ENCODE data around the gene GALNT15. TPM values are rescaled to one million over a fixed set of nuclear protein-coding genes. Genes with fewer than 3 reads are reported as not detected.

Gene GALNT15
- total and polyA plus RNA-seq, 2 of the 4 experiments (the other 2 are of a cell fraction) = 12.8 to 19.7 TPM

- BruUV-seq (replicated peaks) = no TSS peak
- TF ChIP-seq MXI1 (IDR thresholded peaks at IDR 0.05; ENCODE audit: borderline replicate concordance, low read depth, low read length) (no peak), ELK1 (IDR thresholded peaks at IDR 0.05; ENCODE audit: borderline replicate concordance, low read depth, low read length) (no peak), CEBPB (IDR thresholded peaks at IDR 0.05; ENCODE audit: low read depth, low read length) (no peak), MAFK (IDR thresholded peaks at IDR 0.05; ENCODE audit: low read depth, low read length) (no peak), MAZ (IDR thresholded peaks at IDR 0.05; ENCODE audit: borderline replicate concordance, low read depth, low read length) (no peak)
- no peak overlapping the region; the same call in 2 of the 3 replicates for H2BK15ac ChIP-seq (ENCODE audit: low read depth, low read length)
- no peak overlapping the region for H3K23ac ChIP-seq (ENCODE audit: low read depth, low read length)
- no peak overlapping the region for H2AK5ac ChIP-seq (ENCODE audit: low read depth, low read length)
- peak overlapping the region; percentile 30; the same call in 1 of the 2 replicates for H3K18ac ChIP-seq (ENCODE audit: low read depth, low read length)
- WGBS, 2 experiments (ENCODE audit: extremely low coverage in 2 of 2, insufficient read length in 1 of 2) = 29% methylated on average over 1 of the region's 2 CpGs; no CpG with 5 or more reads in 1 of the 2 experiments
- H3K4me3 ChIP-seq (ENCODE audit: insufficient read depth, low read depth, low read length) = no peak overlapping the region
- dilution Hi-C loops (cut with HindIII; ENCODE audit: low sequenced_read_pairs, unreplicated experiment) (no loop called here), in situ Hi-C loops (cut with MboI; ENCODE audit: low sequenced_read_pairs) (loop anchor here (5.0 kb wide), 1 partner anchor 109 kb away; no protein-coding TSS in a partner anchor), intact Hi-C loops (cut with micrococcal nuclease) (no loop called here)
- no peaks in the 10 kb centered on the region for H3K36me3 ChIP-seq (ENCODE audit: control insufficient read depth, insufficient read depth, low read length)
- no peak overlapping the region for H3K27ac ChIP-seq (ENCODE audit: insufficient read depth, low read length)
- peak overlapping the region; percentile 30 for H2BK20ac ChIP-seq (ENCODE audit: low read depth, low read length)
- H3K14ac ChIP-seq (replicated peaks; ENCODE audit: low read depth, low read length) = no peak overlapping the region
- H3K4me2 ChIP-seq (ENCODE audit: low read depth, low read length) = no peak overlapping the region
- no peak overlapping the region for H4K8ac ChIP-seq (ENCODE audit: low read depth in 2 of 2, low read length in 2 of 2)
- H3K9ac ChIP-seq (ENCODE audit: low read depth, low read length) = no peak overlapping the region
- H4K91ac ChIP-seq (ENCODE audit: insufficient read depth, low read depth, low read length) = peak overlapping the region; percentile 25; the same call in 1 of the 2 replicates
- no peak overlapping the region for H2AK9ac ChIP-seq (replicated peaks; ENCODE audit: low read depth, low read length, poor library complexity)
- H2BK5ac ChIP-seq (ENCODE audit: low read depth, low read length, poor library complexity, severe bottlenecking) = no peak overlapping the region
- 0 out of 2 replicates have a peak overlapping the region, but pooled peaks have one; percentile 36 for H3K4ac ChIP-seq (ENCODE audit: low read depth, low read length)
- no peaks in the 10 kb centered on the region for H4K20me1 ChIP-seq (ENCODE audit: insufficient read depth, low read length)
- no peak overlapping the region for H2AFZ ChIP-seq (replicated peaks; ENCODE audit: low read length, poor library complexity)
- H3K9me3 ChIP-seq (ENCODE audit: control insufficient read depth, insufficient read depth, low read length) = no peaks in the 10 kb centered on the region
- CTCF ChIA-PET = interaction anchor here (1.1 to 1.4 kb wide), 2 partner anchors 16 to 20 kb away, joined by 3 read pairs; no protein-coding TSS in a partner anchor
- H3K4me1 ChIP-seq (ENCODE audit: control insufficient read depth, insufficient read depth, low read length) = peaks cover 21% of the 10 kb centered on the region
- H3K79me1 ChIP-seq (ENCODE audit: low read depth in 1 of 2, low read length in 2 of 2) = peaks cover 0 to 13% of the 10 kb centered on the region in 2 experiments; a peak in 3 of 4 replicates
- H3K56ac ChIP-seq (ENCODE audit: extremely low read depth, insufficient read depth, low read length) = no peak overlapping the region
- H2BK120ac ChIP-seq (ENCODE audit: low read depth, low read length) = peak overlapping the region; percentile 21; the same call in 1 of the 2 replicates
- no peaks in the 10 kb centered on the region for H3K27me3 ChIP-seq (ENCODE audit: control insufficient read depth, insufficient read depth, low read length)
- DNase-seq (no peak), ATAC-seq (ENCODE audit: low read depth) (no peak)
- H3K9me1 ChIP-seq (ENCODE audit: insufficient read depth, low read length) = peaks cover 18% of the 10 kb centered on the region
- no peak overlapping the region for H4K5ac ChIP-seq (ENCODE audit: low read depth, low read length)
- POLR2A ChIA-PET (ENCODE audit: unreplicated experiment) = no interaction called here
Observed at GRCh38 chr3:16171009-16171408, 3.5 kb upstream of the GALNT15 start.
